NB4 (cell line): Measurements from ENCODE around the gene ACACA.

Experiments
- CTCF ChIP-seq: IDR thresholded peaks from one replicate; pipeline ENCODE4 v1.5.1; 2012; ENCODE audit warnings: low read depth, low read length
- POLR2A ChIP-seq: IDR thresholded peaks from 2 replicates; pipeline ENCODE4 v1.6.1; 2011; ENCODE audit warnings: mild to moderate bottlenecking; ENCODE audit not compliant: insufficient read length; ENCODE audit errors: extremely low read depth

GRCh38 chr17:37052450-37052849, 354.2 kb downstream of the ACACA start:
- TF ChIP-seq CTCF (no peak), POLR2A (no peak)
